Measurements from ENCODE around the gene LDLRAD4.

- TF ChIP-seq, protein P1, sequence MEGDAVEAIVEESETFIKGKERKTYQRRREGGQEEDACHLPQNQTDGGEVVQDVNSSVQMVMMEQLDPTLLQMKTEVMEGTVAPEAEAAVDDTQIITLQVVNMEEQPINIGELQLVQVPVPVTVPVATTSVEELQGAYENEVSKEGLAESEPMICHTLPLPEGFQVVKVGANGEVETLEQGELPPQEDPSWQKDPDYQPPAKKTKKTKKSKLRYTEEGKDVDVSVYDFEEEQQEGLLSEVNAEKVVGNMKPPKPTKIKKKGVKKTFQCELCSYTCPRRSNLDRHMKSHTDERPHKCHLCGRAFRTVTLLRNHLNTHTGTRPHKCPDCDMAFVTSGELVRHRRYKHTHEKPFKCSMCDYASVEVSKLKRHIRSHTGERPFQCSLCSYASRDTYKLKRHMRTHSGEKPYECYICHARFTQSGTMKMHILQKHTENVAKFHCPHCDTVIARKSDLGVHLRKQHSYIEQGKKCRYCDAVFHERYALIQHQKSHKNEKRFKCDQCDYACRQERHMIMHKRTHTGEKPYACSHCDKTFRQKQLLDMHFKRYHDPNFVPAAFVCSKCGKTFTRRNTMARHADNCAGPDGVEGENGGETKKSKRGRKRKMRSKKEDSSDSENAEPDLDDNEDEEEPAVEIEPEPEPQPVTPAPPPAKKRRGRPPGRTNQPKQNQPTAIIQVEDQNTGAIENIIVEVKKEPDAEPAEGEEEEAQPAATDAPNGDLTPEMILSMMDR (IDR thresholded peaks at IDR 0.05; ENCODE audit: borderline replicate concordance, extremely low read depth, low read length, poor library complexity, severe bottlenecking), result no peak
- TF ChIP-seq EZH2 (IDR thresholded peaks at IDR 0.05; ENCODE audit: borderline replicate concordance, low read depth, low read length, severe bottlenecking), result no peak
Observed at GRCh38 chr18:13597068-13597467, 378.5 kb downstream of the LDLRAD4 start.

Data from DND-41 (cell line).